HepG2 (cell line): ENCODE results near the gene RDH11. TPM values are rescaled to one million over a fixed set of nuclear protein-coding genes. Genes with fewer than 3 reads are reported as not detected.

Experiments
- KLF11 ChIP-seq: IDR thresholded peaks from 2 replicates; pipeline ENCODE4 v1.6.1; 2016; ENCODE audit warnings: missing compliant biosample characterization
- polyA plus RNA-seq, 8 experiments: library from polyadenylated mRNA; depleted of rRNA in 3 of 8; stranded (reverse) in 7 of 8; unstranded in 1 of 8; fragments of >200 nt; fragmentation: Illumina TruSeq in 4 of 8; extraction: Trizol in 4 of 8; gene quantifications; 2 replicates each; pipeline versions ENCODE4 v1.2.1 to v1.2.3, GENCODE V29; 2011 to 2016; ENCODE audit warnings: low read depth in 4 of 8, missing spikeins in 1 of 8, mixed read lengths in 1 of 8; ENCODE audit not compliant: insufficient read depth in 1 of 8
- total RNA-seq, 5 experiments: library from RNA; depleted of rRNA; stranded (reverse); fragments of >200 nt; fragmentation: Illumina TruSeq; extraction: Trizol; gene quantifications; 2 replicates each; pipeline ENCODE4 v1.2.3, GENCODE V29; 2016; ENCODE audit warnings: low read depth in 1 of 5
- TF ChIP-seq, protein P1 (sequence below): sonication (generic); formaldehyde crosslinking; IDR thresholded peaks from 2 replicates; pipeline ENCODE4 v1.8.0; 2022; ENCODE audit warnings: mild to moderate bottlenecking, missing genetic modification reagents, borderline replicate concordance
- TF ChIP-seq, protein P2 (sequence below): sonication (generic); formaldehyde crosslinking; IDR thresholded peaks from 2 replicates; pipeline ENCODE4 v1.4.0; 2020; ENCODE audit warnings: mild to moderate bottlenecking, missing genetic modification reagents

The RDH11 gene
- total and polyA plus RNA-seq, 2 of the 13 experiments (the other 11 are each of a cell fraction or from before 2014, with no cell fraction given): 106 to 131 TPM

DNA sequence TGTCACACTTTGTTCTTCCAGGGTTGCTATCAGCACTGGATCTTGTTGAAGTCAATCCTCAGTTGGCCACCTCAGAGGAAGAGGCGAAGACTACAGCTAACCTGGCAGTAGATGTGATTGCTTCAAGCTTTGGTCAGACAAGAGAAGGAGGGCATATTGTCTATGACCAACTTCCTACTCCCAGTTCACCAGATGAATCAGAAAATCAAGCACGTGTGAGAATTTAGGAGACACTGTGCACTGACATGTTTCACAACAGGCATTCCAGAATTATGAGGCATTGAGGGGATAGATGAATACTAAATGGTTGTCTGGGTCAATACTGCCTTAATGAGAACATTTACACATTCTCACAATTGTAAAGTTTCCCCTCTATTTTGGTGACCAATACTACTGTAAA lies 44.9 kb downstream of the RDH11 start (continued):
- TF ChIP-seq, protein P1, sequence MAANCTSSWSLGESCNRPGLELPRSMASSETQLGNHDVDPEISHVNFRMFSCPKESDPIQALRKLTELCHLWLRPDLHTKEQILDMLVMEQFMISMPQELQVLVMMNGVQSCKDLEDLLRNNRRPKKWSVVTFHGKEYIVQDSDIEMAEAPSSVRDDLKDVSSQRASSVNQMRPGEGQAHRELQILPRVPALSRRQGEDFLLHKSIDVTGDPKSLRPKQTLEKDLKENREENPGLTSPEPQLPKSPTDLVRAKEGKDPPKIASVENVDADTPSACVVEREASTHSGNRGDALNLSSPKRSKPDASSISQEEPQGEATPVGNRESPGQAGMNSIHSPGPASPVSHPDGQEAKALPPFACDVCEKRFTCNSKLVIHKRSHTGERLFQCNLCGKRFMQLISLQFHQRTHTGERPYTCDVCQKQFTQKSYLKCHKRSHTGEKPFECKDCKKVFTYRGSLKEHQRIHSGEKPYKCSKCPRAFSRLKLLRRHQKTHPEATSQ (CRISPR knock-in tag): no peak
- TF ChIP-seq, protein P2, sequence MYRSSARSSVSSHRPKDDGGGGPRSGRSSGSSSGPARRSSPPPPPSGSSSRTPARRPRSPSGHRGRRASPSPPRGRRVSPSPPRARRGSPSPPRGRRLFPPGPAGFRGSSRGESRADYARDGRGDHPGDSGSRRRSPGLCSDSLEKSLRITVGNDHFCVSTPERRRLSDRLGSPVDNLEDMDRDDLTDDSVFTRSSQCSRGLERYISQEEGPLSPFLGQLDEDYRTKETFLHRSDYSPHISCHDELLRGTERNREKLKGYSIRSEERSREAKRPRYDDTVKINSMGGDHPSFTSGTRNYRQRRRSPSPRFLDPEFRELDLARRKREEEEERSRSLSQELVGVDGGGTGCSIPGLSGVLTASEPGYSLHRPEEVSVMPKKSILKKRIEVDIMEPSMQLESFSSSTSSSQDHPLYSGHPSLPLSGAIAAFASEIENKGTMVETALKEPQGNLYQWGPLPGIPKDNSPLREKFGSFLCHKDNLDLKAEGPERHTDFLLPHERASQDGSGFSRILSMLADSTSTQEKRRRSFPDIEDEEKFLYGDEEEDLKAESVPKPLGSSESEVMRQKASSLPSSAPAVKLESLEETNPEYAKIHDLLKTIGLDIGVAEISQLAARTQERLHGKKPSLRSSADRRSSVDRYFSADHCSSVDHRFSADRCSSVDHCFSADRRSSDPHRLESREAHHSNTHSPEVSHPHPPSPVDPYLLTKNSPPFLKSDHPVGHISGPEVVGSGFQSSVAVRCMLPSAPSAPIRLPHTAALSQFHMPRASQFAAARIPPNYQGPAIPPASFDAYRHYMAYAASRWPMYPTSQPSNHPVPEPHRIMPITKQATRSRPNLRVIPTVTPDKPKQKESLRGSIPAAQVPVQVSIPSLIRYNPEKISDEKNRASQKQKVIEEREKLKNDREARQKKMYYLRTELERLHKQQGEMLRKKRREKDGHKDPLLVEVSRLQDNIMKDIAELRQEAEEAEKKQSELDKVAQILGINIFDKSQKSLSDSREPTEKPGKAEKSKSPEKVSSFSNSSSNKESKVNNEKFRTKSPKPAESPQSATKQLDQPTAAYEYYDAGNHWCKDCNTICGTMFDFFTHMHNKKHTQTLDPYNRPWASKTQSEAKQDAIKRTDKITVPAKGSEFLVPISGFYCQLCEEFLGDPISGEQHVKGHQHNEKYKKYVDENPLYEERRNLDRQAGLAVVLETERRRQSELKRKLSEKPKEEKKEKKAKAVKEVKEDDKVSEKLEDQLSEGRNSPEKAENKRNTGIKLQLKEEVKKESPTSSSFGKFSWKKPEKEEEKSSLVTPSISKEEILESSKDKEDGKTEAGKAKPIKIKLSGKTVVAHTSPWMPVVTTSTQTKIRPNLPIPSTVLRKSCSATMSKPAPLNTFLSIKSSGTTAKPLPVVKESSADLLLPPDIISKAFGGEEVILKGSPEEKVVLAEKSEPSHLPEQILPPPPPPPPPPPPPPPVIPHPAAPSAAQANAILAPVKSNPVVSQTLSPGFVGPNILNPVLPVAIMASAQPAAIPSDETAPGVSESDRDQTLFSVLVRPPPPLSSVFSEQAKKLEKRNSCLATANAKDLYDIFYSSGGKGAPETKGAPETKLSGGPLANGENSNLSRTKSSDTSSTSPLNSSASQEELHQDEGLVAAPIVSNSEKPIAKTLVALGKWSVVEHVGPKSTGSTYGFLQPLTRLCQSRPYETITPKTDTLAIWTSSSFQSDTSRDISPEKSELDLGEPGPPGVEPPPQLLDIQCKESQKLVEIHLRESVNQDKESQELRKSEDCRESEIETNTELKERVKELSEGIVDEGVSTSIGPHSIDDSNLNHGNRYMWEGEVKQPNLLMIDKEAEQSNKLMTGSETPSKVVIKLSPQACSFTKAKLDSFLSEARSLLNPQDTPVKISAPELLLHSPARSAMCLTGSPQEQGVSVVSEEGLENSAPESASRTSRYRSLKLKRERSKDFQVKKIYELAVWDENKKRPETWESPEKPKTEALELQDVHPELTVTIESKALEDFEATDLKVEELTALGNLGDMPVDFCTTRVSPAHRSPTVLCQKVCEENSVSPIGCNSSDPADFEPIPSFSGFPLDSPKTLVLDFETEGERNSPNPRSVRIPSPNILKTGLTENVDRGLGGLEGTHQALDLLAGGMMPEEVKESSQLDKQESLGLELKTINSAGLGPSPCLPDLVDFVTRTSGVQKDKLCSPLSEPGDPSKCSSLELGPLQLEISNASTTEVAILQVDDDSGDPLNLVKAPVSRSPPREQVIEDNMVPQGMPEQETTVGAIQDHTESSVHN (CRISPR knock-in tag): no peak
- TF ChIP-seq KLF11: no peak
